Measurements from ENCODE around the gene OR13C3.
"Not testable (repeated sequence)": the region's sequence is repeated elsewhere in the genome, so short reads cannot be mapped to it uniquely, and the experiment has no call there.

Gene OR13C3

DNA sequence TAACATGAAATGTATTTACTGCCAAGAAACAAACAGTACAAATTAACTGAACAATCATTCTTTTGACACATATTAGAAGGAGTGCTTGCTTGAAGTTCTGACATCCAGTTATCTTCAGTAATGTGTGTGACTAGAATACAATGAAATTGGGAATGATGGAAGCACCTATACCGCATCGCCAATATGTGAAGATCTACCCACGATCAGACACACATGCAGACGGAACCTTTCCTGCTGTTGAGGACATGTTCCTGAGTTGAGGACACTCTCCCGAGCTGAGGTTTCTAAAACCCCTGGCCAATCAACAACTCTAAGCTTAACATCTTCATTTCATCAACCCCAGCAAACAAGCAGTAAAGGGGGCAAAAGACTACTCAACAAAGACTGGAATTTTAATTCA, at the start of gene OR13C3:
TSS of gene OR13C3 (minus strand) at position 101 of the 400 bp plus-strand sequence. CDS start 133 bp downstream, outside the sequence.
- DNase-seq = no peak

DNA sequence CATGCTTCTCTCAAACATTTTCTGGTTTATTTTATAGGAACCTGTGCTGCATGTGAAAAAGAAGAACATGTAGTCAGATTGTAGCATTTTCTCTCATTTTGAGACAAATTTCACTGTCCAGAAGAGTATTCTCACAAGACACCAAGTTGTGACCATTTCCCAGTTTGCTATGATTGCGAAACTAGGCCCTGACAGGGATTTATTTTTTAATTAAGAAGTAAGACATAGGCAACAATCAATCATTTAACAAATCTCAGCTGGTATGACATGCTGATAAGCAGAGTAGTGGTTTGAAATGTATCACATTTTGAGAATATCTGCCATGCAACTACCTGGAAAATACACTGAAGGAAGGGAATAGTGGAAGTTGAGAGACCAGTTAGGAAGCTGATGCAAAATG, 43.9 kb upstream of the OR13C3 start:
- DNase-seq = no peak

DNA sequence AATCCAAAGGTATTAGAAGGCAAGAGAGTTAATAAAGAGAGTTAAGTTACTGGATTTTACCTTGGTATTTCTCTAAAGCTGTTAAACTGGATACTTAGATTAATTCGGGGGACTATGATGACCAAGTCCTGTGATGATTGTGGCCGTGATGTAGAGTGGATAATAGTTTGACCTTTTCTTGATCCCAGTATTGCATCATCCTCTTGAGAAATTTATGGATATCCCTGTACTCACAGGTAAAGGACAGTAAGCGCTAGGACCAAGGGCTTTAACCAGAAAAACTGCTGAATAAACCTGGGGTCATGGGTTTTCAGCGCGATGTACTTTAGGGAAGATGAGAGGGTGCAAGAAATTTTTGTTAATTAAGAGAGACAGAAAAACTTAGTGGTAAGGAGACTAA, 40.6 kb upstream of the OR13C3 start:
- DNase-seq = no peak

DNA sequence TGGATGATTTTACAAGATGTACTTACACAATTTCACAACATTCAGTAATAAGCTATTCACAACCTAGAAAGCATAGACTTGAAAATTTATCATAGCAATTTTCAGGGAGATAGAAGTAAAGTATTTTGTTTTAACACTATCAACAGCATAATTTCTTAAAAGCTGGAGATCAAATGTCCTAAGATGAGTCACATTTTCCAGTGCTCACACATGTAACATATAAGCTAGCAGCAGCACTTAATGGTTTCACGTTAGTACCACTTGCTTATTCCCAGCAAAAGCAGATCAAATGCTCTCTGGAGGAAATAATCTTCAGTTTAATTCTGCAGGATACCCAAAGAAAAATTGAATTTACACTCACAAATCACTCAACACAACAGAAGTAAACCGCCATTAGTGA, 38.8 kb upstream of the OR13C3 start:
- no peak for DNase-seq

DNA sequence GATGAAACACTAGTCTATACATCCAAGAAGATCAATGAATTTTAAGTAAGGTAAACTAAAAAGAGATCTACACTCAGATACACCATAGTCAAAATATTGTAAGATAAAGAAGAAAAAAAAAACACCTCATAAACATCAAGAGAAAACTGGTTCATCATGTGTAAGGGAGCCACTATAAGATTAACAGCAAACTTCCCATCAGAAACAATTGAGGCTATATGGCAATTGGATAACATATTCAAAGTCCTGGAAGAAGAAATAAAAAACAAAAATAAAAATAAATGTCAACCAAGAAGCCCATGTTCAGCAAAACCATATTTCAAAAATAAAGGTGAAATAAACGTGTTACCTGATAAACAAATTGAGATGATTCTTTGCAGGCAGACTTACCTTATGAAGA, 36.0 kb upstream of the OR13C3 start:
- DNase-seq = no peak

DNA sequence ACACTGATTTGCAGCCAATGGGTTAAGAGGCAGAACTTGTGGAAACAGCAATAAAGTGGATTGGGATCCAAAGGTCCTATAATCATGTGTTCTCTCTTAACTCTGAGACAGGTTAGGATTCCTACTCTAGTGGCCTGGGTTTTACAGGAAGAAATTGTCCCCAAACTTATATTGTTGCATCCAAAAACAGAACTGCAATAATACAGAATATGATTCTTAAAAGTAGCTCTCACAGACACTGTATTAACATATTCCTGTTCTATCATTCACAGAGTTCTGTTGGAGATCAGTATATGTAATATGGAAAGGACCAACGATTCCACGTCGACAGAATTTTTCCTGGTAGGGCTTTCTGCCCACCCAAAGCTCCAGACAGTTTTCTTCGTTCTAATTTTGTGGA, 32.2 kb upstream of the OR13C3 start, which contains the start of gene OR13C8:
TSS of gene OR13C8 (plus strand) at position 301 of the 400 bp plus-strand sequence. CDS start at position 301, 0 bp downstream.
- DNase-seq = no peak

DNA sequence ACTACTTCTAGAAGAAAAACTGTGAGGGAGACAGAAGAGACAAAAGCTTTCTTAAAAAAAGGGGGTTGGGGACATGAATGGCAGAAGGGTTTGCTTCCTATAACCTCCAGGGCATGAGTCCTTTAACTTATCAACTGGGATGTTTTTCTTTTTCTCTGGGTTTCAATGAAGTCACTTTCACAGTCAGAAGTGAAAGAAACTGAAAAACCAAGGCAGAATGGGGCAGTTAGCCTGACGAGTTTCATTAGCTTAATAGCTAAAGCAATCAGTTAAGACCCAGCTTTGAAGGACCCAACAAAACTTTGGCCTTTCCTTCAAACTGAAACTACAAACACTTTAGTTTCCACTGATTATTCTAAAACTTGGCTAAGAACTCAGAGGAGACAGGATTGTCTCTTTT, 27.7 kb upstream of the OR13C3 start:
- no peak for DNase-seq

DNA sequence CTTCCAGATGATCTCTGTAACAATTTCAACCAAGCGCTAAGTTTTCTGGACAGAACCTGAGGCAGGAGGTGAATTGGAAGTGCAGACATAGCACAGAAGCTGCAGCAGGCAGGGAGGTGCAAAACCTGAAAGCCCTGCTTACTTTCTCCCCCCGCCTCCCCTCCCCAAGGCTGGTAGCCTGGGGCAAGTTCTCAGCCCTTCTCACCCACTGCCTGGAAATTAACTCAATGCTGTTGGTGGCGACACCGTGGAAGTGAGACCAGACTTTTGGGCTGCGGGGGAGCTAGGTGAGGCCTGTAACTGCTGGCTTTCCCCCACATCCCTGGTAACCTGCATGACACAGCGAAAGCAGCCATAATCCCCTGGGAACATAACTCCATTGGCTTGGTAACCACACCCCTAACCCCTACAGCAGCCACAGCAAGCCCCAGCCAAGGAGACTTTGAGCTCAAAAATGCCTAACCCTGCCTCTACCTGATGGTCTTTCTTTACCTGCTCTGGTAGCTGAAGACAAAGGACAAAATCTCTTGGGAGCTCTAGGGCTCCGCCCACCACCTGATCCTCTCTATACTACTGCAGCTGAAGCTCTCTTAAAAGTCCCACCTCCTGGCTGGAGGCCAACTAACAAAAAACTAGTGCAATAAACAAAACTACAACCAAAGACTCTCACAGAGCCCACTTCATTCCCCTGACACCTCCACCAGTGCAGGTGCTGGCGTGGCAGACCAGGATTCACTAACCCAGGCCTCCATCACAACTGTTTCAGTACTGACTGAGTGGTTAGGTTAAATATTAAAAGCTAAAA, 20.4 kb upstream of the OR13C3 start:
- no peak for DNase-seq

DNA sequence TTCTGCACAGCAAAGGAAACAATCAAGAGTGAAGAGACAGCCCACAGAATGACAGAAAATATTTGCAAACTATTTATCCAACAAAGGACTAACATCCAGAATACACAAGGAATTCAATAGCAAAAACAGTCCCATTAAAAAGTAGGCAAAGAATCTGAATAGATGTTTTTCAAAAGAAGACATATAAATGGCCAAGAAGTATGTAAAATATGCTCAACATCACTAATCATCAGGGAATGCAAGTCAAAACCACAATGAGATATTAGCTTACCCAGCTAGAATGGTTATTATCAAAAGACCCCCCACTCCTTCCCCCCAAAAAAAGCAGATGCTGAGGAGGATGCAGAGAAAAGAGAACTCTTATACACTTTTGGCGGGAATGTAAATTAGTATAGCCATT, 18.9 kb upstream of the OR13C3 start:
- DNase-seq = no peak

DNA sequence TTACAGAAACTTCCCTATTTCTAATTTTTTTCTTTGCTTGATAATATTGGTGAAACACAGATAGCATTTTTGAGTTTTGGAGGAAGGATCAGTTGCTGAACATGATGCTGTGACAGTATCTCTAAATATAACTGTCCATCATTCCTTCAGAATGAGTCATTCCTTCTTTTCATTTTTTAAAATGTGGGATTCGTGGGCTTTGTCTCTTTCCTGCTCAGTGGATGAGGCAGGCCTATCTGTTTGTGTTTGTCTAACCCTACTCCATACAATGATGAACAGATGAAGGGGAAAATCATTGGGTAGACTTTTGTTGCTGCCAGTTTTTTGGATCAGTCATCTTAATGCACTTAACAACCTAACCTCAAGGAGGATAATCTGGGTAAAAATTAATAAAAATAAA, 16.6 kb upstream of the OR13C3 start:
- no peak for DNase-seq

DNA sequence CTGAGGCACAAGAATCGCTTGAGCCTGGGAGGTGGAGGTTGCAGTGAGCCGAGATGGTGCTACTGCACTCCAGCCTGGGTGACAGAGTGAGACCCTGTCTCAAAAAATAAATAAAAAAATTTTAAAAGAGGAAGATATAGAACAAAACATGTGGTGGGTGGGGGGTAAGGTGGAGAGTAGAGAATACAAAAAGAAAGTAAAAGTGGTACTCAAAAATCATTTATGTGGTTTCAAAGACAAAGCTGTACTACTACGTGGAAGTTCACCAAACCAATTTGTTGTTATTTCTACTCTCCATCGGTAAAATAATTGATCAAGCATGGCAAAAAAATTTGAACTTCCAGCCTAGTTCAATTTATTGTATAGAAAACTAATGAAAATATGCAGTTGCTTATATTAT, 8.0 kb upstream of the OR13C3 start:
- no peak for DNase-seq

DNA sequence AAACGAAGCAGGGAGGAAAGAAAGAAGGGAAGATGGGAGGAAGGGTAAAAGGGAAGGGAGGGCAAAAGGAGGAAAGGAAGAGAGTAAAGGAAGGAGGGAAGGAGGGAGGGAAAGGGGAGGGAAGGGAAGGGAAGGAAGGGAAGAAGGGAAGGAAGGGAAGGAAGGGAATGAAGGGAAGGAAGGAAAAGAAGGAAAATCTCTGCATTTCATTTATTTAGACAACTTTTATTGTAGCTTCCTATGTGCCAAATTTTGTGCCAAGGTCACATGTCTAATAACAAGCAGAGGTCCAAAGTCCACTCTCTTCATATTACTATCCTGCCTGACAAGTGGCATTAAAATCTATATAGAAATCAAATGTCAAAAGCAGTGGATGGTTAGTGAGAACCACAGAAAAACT, 2.6 kb upstream of the OR13C3 start:
- no peak for DNase-seq

DNA sequence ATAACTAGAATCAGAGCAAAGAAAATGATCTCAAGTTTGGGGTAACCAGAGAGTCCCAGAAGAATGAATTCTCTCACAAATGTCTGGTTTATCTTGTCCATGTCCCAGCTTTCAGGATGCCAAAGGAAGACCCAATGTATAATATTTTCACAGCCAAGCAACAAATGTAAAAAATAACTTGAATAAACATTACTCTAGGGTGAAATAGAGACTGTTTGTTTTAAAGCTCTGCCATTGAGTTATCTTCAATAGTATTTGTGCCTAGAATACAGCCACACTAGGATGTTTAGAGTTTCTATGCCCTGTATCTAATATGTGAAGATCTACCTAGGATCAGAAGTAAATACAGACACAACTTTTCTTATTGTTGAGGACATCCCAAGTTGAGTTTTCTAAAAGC, 9.5 kb downstream of the OR13C3 start, which contains the start of gene OR13C4:
TSS of gene OR13C4 (minus strand) at position 101 of the 400 bp plus-strand sequence. CDS start at position 101, 0 bp downstream.
- DNase-seq = no peak

DNA sequence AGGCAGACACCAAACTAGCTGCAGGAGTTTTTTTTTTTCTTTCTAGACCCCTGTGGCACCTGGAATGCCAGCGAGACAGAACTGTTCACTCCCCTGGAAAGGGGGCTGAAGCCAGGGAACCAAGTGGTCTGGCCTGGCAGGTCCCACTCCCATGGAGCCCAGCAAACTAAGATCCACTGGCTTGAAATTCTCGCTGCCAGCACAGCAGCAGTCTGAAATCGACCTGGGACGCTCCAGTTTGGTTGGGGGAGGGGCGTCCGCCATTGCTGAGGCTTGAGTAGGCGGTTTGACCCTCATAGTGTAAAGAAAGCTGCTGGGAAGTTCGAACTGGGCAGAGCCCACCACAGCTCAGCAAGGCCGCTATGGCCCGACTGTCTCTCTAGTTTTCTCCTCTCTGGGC, 16.4 kb downstream of the OR13C3 start:
- DNase-seq = not testable (repeated sequence)

DNA sequence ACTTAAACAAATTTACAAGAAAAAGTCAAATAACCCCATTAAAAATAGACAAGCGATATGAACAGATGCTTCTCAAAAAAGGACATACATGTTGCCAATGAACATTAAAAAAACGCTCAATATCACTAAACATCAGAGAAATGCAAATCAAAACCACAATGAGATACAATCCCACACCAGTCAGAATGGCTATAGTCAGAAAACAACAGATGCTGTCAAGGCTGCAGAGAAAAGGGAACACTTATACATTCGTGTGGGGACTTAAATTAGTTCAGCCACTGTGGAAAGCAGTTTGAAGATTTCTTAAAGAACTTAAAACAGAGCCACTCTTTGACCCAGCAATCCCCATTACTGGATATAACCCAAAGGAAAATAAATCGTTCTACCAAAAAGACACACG, 21.8 kb downstream of the OR13C3 start:
- DNase-seq = no peak

DNA sequence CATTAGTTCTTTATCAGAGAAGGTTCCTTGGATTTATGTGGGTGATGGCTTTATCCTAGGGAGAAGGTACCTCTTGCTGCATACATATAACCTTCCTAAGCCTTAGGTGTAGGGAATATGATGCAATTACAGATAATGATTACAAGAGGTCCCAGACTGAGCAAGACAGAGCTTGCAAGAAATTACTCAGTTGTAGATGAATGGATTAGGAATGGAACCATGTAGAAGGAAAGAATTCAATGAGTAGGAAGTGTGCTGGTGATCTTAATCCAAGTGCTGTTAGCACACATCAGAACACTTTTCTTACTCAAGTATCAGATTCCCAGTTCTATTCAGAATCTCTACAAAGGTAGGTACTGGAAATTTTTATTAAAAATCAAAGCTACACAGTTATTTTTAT, 30.1 kb downstream of the OR13C3 start:
- DNase-seq = no peak

DNA sequence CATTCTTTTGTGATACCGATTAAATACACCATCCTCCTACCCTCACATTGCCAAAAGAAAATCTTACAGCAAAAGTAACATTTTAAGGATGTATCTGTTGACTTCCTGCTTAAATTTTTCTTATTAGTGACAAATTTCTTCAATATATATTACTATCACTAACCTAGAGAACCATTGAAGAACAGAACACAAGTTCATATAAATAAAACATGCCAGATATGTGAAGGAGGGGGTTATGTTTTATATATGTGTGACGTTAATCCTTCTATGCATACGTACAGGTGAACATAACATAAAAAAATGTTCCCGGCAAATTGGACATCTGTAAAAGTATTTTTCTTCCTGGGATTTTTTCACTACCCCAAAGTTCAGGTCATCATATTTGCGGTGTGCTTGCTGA, 32.7 kb downstream of the OR13C3 start, which contains the start of gene OR13F1:
TSS of gene OR13F1 (plus strand) at position 301 of the 400 bp plus-strand sequence. CDS start at position 301, 0 bp downstream.
- DNase-seq = no peak

DNA sequence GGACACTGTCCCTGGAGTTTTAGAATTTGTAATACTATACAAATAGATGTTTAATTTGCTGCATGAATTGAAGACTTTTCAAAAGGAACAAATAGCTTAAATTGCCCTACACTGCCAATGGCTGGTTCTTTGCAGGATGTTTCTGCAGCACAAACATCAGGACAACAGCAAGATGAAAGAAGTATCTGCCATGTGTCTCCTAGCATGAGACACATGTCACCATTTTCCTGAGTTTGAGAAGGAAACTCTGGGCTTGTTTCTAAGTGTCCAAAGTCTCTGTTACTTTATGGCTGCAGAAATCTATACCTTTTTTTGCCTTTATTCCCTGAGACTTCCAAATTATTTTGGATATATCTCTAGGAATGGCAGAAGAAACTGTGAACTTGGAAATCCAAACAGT, 33.2 kb downstream of the OR13C3 start:
- no peak for DNase-seq

DNA sequence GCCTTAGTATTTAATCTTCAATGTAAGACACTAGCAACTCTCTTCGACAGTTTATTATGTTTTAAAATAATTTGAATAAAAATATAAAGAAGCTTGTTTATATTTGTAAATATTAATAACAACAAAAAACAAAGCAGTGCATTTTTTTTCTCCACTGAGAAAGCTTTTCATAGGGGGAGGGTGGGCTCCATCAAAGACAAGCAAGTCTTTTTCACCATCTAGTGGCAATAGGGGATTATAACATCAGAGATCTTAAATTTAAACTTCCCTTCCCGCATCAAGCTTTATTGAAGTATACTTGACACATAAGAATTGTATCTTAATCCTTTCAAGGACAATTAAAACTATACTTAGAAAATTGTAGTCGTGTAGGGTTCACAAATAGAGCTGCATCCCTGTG, 41.8 kb downstream of the OR13C3 start:
- peak; percentile 58 for DNase-seq

All from hematopoietic multipotent progenitor cell treated with erythropoietin and hydrocortisone succinate and interleukin-3 and kit ligand, for 4 days (in vitro differentiated cells).